Measurements from ENCODE around the gene PPCS.

GRCh38 chr1:42427240-42427639 lies 29.1 kb upstream of the PPCS start:
- TF ChIP-seq, protein P1, sequence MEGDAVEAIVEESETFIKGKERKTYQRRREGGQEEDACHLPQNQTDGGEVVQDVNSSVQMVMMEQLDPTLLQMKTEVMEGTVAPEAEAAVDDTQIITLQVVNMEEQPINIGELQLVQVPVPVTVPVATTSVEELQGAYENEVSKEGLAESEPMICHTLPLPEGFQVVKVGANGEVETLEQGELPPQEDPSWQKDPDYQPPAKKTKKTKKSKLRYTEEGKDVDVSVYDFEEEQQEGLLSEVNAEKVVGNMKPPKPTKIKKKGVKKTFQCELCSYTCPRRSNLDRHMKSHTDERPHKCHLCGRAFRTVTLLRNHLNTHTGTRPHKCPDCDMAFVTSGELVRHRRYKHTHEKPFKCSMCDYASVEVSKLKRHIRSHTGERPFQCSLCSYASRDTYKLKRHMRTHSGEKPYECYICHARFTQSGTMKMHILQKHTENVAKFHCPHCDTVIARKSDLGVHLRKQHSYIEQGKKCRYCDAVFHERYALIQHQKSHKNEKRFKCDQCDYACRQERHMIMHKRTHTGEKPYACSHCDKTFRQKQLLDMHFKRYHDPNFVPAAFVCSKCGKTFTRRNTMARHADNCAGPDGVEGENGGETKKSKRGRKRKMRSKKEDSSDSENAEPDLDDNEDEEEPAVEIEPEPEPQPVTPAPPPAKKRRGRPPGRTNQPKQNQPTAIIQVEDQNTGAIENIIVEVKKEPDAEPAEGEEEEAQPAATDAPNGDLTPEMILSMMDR (IDR thresholded peaks at IDR 0.05; ENCODE audit: poor library complexity) = no peak
- no peak for TF ChIP-seq EZH2phosphoT487 (IDR thresholded peaks at IDR 0.05; ENCODE audit: low read depth, severe bottlenecking, unreplicated experiment)
- TF ChIP-seq EZH2 (IDR thresholded peaks at IDR 0.05; ENCODE audit: borderline replicate concordance) = no peak

Measured in hepatocyte (in vitro differentiated cells).